OCI-LY3 (cell line): ENCODE measurements around the gene ZNF618.

ENCODE experiments used
- EZH2phosphoT487 ChIP-seq: fragments of 200-600 bp; shearing (Covaris generic); IDR thresholded peaks from 2 replicates; pipeline ENCODE4 v1.6.1; 2018; ENCODE audit warnings: antibody characterized with exemption, mixed run types, low read depth
- TF ChIP-seq, protein P1 (sequence below): fragments of 200-600, 300-600 bp; sonication (generic); IDR thresholded peaks from 2 replicates; pipeline ENCODE4 v1.5.1; 2014; ENCODE audit warnings: antibody characterized with exemption, low read length, low read depth

DNA sequence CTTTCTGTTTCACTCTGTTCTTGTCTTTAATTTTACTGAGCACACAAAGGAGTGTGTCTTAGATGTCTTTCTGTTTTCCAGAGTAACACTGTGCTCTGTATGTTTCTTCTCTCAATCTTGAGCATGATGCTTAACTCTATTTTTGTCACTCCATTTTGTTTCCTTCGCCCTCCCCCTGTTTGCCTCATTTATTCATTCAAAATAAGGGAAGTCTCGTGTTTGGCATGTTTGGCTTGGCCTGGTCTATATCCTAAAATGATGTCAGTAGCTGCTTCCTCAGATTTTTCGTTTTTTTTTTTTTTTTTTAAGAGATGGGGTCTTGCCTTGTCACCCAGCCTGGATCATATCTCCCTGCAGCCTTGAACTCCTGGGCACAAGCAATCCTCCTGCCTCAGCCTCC lies 22.0 kb downstream of the ZNF618 start:
- TF ChIP-seq, protein P1, sequence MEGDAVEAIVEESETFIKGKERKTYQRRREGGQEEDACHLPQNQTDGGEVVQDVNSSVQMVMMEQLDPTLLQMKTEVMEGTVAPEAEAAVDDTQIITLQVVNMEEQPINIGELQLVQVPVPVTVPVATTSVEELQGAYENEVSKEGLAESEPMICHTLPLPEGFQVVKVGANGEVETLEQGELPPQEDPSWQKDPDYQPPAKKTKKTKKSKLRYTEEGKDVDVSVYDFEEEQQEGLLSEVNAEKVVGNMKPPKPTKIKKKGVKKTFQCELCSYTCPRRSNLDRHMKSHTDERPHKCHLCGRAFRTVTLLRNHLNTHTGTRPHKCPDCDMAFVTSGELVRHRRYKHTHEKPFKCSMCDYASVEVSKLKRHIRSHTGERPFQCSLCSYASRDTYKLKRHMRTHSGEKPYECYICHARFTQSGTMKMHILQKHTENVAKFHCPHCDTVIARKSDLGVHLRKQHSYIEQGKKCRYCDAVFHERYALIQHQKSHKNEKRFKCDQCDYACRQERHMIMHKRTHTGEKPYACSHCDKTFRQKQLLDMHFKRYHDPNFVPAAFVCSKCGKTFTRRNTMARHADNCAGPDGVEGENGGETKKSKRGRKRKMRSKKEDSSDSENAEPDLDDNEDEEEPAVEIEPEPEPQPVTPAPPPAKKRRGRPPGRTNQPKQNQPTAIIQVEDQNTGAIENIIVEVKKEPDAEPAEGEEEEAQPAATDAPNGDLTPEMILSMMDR: no peak
- TF ChIP-seq EZH2phosphoT487: no peak
